Endometrium (tissue), 2 donors: ENCODE measurements around the gene EGFR.

Experiments
- FAIRE-seq: peaks from 2 replicates; lab custom pipeline; 2012; peaks lifted over from hg19 to GRCh38; lab: Jason Lieb, UNC
- donor health status: control.
- donor health status: control.

Gene EGFR

DNA sequence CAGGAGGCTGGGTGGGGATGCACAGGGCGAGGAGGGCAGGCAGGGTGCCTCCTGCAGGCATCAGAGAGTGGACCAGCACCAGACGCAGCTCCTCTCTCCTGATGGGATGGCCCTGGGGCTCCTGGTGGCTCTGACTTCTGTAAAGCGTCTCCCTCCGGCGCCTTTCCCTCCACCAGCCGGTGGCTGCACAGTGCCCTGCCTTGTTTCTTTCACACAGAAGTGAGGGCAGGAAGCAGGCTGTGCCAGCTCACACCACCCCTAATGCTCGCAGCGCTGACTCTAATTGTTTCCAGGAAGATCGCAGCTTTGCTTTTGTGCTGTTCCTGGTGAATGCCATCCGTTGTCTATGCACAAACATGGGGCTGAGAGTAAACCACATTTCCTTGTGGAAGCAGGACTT lies 194.0 kb downstream of the EGFR start:
- FAIRE-seq: no peak

DNA sequence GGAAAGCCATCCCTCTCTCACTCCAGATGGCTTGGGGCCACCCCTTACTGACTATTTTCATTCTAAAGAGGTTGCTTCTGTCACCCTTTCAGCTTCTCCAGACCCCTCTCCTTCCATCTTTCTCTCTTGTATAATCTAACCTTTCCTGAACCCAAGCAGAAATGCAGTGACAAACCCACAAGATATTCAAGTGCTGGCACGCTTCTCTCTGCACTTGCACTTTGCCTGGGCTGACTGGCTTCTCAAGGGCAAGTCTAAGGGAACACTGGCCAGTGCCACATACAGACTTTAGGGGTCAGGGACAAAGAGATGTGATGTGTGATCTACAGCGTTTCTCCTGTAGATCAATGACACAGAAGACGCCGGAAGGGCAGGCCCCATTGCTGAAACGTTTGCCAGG lies 195.9 kb downstream of the EGFR start:
- FAIRE-seq: no peak

GRCh38 chr7:55223023-55223422 lies 204.2 kb downstream of the EGFR start:
- FAIRE-seq: no peak

- no peak for FAIRE-seq
Observed at GRCh38 chr7:55224111-55224510, 205.3 kb downstream of the EGFR start.

- no peak for FAIRE-seq
Observed at GRCh38 chr7:55224810-55225209, 206.0 kb downstream of the EGFR start.

GRCh38 chr7:55230014-55230413 lies 211.2 kb downstream of the EGFR start:
- FAIRE-seq: no peak

GRCh38 chr7:55231736-55232280 lies 213.0 kb downstream of the EGFR start:
- no peak for FAIRE-seq

DNA sequence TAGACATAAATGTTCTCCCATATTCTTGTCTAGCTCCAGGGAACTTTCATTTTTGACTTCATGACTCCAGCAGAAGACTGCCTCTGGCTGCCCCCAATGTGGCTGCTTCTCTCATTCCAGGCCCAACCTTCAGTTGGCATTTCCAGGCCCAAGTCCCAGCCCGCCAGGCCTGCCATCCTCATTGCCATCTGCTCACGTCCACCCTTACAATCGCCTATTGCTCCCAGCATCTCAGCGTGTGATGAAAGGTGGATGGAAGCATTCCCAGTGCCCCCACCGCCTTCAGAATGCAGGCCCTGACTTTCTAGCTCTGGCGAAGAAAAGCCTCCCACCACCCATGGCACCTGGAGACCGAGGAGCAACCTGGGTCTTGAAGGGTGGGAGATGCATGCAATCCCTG lies 214.2 kb downstream of the EGFR start:
- no peak for FAIRE-seq

DNA sequence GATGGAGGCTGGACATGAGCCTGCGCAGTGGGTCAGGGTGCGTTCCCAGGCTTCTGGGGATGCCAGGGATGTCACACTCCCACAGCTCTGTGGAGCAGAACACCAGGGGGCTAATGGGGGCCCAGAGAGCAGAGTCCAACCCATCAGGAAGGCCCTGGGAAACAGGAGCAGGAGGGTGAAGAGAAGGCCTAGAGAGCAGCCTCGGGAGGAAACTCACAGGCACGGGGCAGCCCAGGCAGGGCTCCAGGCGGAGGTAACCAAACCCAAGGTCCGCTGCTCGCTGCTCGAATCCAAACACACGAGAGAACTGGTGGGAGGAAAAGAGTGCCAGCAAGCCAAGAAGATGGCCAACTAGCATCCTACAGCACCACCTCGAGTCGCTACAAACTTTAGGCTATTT lies 215.6 kb downstream of the EGFR start:
- FAIRE-seq: no peak

- FAIRE-seq: no peak
Observed at GRCh38 chr7:55235115-55235514, 216.3 kb downstream of the EGFR start.

GRCh38 chr7:55235801-55236200 lies 217.0 kb downstream of the EGFR start:
- FAIRE-seq: no peak

GRCh38 chr7:55236476-55236875 lies 217.7 kb downstream of the EGFR start:
- no peak for FAIRE-seq

GRCh38 chr7:55237156-55237893 lies 218.5 kb downstream of the EGFR start:
- FAIRE-seq: no peak

DNA sequence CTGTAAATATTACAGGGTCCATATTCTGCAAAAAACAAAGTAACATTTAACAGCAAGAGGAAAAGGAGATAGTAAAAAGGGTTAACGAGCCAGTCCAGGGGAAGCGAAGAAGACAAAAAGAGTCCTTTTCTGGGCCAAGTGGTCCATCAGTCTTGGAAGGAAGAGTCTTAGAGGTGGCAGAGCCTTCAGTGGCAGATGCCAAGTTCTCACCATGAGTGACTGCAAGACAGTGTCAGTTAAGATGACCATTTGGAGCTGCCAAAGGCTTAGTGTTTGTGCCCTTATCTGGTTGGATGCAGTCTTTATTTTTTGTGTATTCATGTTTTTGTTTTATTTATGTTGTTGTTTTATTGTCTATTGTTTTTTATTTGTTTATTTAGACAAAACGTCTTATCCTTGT lies 220.6 kb downstream of the EGFR start:
- no peak for FAIRE-seq

GRCh38 chr7:55240418-55241142 lies 221.8 kb downstream of the EGFR start:
- FAIRE-seq: no peak

- no peak for FAIRE-seq
Observed at GRCh38 chr7:55241958-55242357, 223.1 kb downstream of the EGFR start.

GRCh38 chr7:55242613-55243012 lies 223.8 kb downstream of the EGFR start:
- FAIRE-seq: no peak

GRCh38 chr7:55244006-55244745 lies 225.4 kb downstream of the EGFR start:
- FAIRE-seq: no peak

DNA sequence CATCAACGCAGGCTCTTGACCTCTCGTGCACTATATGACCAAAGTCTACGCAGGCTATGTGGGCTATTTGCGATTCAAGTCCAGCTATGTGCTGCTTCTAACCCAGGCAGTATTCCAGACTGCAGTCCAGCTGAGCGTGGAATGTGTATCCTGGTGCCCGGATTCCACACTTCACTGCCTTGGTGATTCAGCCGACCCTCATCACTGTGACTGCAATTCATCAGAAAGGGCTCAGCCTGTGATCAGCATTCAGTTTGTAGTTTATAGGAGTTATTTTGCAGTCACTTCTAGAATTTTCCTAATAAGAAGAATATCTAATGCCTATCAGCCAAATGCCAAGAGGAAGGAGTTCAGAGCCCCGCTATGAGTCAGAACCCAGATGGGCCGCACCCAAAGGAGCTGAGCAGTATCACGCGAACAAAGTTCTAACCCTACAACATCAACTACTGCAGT lies 226.5 kb downstream of the EGFR start:
- no peak for FAIRE-seq

DNA sequence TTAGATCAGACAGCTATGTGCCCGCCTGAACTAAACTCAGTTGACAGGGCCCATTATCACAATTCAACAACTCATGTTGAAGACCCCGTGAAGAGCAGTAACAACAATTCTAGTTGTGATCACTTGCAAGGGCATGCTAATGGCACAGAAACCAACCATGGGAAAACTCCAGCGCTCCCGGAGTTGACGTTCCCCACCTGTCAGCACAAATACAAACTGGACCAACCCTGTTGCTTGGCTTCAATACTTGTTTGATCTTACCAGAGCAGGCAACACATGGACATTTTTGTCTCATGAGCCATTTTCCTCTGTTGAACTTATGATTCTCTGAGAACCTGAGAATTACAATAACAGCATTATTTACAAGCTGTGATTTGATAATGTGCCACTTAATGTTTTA lies 227.4 kb downstream of the EGFR start:
- no peak for FAIRE-seq

DNA sequence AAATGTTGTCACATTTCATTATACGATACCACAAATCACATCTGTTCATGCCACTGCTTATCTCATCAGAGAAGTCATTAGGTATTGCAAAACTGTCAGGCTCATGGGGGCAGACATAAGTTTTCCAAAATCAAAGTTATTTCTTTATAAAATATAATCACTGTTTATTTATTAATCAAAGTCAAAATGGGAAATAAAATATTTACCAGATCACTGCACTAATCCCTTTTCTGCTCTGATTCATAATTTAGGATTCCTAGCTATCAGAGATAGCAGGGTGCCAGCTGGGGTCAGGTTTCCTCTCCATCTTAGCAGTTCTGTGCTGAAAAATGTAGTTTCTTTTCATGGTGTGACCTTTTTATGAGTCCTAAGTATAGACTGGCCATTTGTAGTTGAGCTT lies 228.6 kb downstream of the EGFR start:
- no peak for FAIRE-seq

DNA sequence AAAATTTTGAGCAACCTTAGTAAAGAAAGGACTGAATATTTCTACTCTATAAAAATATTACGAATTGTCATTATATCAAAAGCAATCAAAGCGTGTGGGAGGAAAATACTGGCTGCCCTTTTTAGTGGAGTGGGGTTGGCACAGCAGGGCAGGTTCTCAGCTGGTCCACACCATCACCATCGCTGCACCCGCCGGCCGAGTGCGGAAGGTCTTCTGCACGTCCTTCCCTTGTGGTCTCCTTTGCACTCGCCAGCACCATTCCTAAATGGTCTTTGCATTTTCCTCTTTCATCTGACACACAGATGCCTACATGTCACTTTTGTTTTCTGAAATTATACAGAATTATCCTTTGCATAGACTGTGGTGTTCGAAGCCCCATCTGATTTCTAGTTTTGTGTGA lies 229.7 kb downstream of the EGFR start:
- FAIRE-seq: no peak

GRCh38 chr7:55249332-55249731 lies 230.5 kb downstream of the EGFR start:
- no peak for FAIRE-seq
